Heart left ventricle (tissue), 16 donors: ENCODE results near the gene MANBA. TPM values are rescaled to one million over a fixed set of nuclear protein-coding genes. Genes with fewer than 3 reads are reported as not detected.
"Not testable (repeated sequence)": the region's sequence is repeated elsewhere in the genome, so short reads cannot be mapped to it uniquely, and the experiment has no call there.

ENCODE experiments used
- ATAC-seq, 4 donors: fragments of 200-7000 bp; cut with Tn5 transposase; one replicate each; pipeline ENCODE4 v1.9.1; 2020 to 2022; ENCODE audit warnings: moderate library complexity in 4 of 4, mild to moderate bottlenecking in 3 of 4, moderate number of reproducible peaks in 1 of 4
- DNase-seq, 5 donors: peaks; one replicate each; pipeline ENCODE4 v3.0.0-alpha.2; 2020
- H3K27ac ChIP-seq, 12 donors: fragments of 200-600 bp; sonication (generic) in 4 of 12; one replicate each; pipeline versions ENCODE4 v1.5.0 to v1.8.0; 2016 to 2022; ENCODE audit warnings: mild to moderate bottlenecking in 2 of 12
- H3K27me3 ChIP-seq, 9 donors: fragments of 200-600 bp; sonication (generic) in 2 of 9; one replicate each; pipeline versions ENCODE4 v1.5.1 to v1.8.0; 2016 to 2022; ENCODE audit warnings: mild to moderate bottlenecking in 3 of 9
- H3K36me3 ChIP-seq, 9 donors: fragments of 200-600 bp; sonication (generic) in 2 of 9; one replicate each; pipeline versions ENCODE4 v1.5.0 to v1.8.0; 2018 to 2022; ENCODE audit warnings: mild to moderate bottlenecking in 2 of 9
- H3K4me1 ChIP-seq, 12 donors: fragments of 200-600 bp; sonication (generic) in 4 of 12; one replicate each; pipeline versions ENCODE4 v1.5.0 to v1.8.0; 2016 to 2022; ENCODE audit warnings: mild to moderate bottlenecking in 3 of 12
- H3K4me3 ChIP-seq, 12 donors: fragments of 200-600 bp; sonication (generic) in 4 of 12; one replicate each; pipeline versions ENCODE4 v1.5.0 to v1.8.0; 2017 to 2022; ENCODE audit warnings: mild to moderate bottlenecking in 9 of 12, moderate library complexity in 4 of 12
- H3K9me3 ChIP-seq, 12 donors: fragments of 200-600 bp; sonication (generic) in 4 of 12; one replicate each; pipeline versions ENCODE4 v1.5.0 to v1.8.0; 2016 to 2022; ENCODE audit warnings: mild to moderate bottlenecking in 1 of 12
- POLR2A ChIP-seq, 2 donors: fragments of 450-650 bp; IDR thresholded peaks; one replicate each; pipeline ENCODE4 v1.6.1; 2017; ENCODE audit warnings: antibody characterized with exemption in 2 of 2, mild to moderate bottlenecking in 2 of 2, moderate library complexity in 2 of 2
- WGBS, 4 donors: extraction: QIAGEN DNeasy Blood & Tissue Kit in 2 of 4; methylation state at CpG; one replicate each; pipeline versions ENCODE4 v1.1.5 to v1.1.7; 2013 to 2018; 5-methylcytosine and 5-hydroxymethylcytosine counted together
- intact Hi-C, 10 donors: fragments of 100-400 bp; cut with DNase I; formaldehyde crosslinking; loops; one replicate each; pipeline versions ENCODE4 v1.11.1 to v1.14.2; 2022
- polyA plus RNA-seq, 2 donors: library from polyadenylated mRNA; stranded (reverse); fragments of 200-250 nt; gene quantifications; one replicate each; pipeline ENCODE4 v1.2.3, GENCODE V29; 2013
- total RNA-seq, 9 donors: library from RNA; depleted of rRNA in 2 of 9; stranded (reverse); fragments of >200 nt in 2 of 9; fragmentation: NEBNext Ultra II Directional in 3 of 9; extraction: Animal tissue kit (Norgen Biotek cat#: 25700) in 3 of 9; gene quantifications; one replicate each; pipeline versions ENCODE4 v1.1.0 to v1.2.4, GENCODE V29; 2016 to 2023
- TF ChIP-seq, protein P1 (sequence below), 12 donors: fragments of 200-600 bp; sonication (generic) in 4 of 12; IDR thresholded peaks; one replicate each; pipeline versions ENCODE4 v1.5.0 to v1.8.0; 2018 to 2022; ENCODE audit warnings: antibody characterized with exemption in 12 of 12, mild to moderate bottlenecking in 5 of 12
- donor health status: ischemic (EF 13 %, LVEDD 7.1; RV severe dilation, severe dysfunction).
- donor health status: healthy with polysubstance abuse.
- donor health status: DM: no; HTN: yes; CAD: no.
- donor health status: DM: no; HTN: no; CAD: no.
- donor health status: ischemic (EF 25% LVEDD 6.9; RV normal size, moderate dysfunction).
- donor health status: ischemic (EF 25% LVEDD 5.7; RV mildly dilated, moderate dysfunction).
- donor health status: healthy.
- donor health status: DM: yes; HTN: yes; CAD: no.
- donor health status: ischemic (EF 35%, LVEDD 5.7; RV mildly dilated, moderate dysfunction).
- donor health status: nonischemic (EF 11% LVEDD 7.7; RV severe dilation, severe dysfunction).
- donor health status: DM: yes; HTN: yes; CAD: no.
- donor health status: PGD.
- donor health status: ischemic (EF 29% LVEDD 5.4; RV normal size, mild dysfunction).
- donor health status: nonischemic (EF 23%, LVEDD 6.1; RV moderate dilation, normal function).

The MANBA gene
- total and polyA plus RNA-seq, 11 donors: 6.2 to 44.0 (median 34.2) TPM

GRCh38 chr4:102732678-102733077 lies 28.1 kb downstream of the MANBA start:
- DNase-seq (no peak), ATAC-seq (peak; percentile 85 to 90 (median 86))
- peaks cover 0 to 18% (median 8%) of the 10 kb centered on the region in 12 donors for H3K9me3 ChIP-seq
- H3K27ac ChIP-seq: peak overlapping the region in 8 of 12 donors; percentile 28 to 63 (median 46)
- H3K4me3 ChIP-seq: no peak overlapping the region
- no peaks in the 10 kb centered on the region for H3K27me3 ChIP-seq
- WGBS, 4 donors: 48 to 59% (median 56%) methylated on average over 5 of the region's 5 CpGs
- TF ChIP-seq POLR2A (IDR thresholded peaks at IDR 0.05): no peak
- TF ChIP-seq, protein P1, sequence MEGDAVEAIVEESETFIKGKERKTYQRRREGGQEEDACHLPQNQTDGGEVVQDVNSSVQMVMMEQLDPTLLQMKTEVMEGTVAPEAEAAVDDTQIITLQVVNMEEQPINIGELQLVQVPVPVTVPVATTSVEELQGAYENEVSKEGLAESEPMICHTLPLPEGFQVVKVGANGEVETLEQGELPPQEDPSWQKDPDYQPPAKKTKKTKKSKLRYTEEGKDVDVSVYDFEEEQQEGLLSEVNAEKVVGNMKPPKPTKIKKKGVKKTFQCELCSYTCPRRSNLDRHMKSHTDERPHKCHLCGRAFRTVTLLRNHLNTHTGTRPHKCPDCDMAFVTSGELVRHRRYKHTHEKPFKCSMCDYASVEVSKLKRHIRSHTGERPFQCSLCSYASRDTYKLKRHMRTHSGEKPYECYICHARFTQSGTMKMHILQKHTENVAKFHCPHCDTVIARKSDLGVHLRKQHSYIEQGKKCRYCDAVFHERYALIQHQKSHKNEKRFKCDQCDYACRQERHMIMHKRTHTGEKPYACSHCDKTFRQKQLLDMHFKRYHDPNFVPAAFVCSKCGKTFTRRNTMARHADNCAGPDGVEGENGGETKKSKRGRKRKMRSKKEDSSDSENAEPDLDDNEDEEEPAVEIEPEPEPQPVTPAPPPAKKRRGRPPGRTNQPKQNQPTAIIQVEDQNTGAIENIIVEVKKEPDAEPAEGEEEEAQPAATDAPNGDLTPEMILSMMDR (IDR thresholded peaks at IDR 0.05): no peak
- H3K36me3 ChIP-seq: peaks cover 0 to 3% (median 0%) of the 10 kb centered on the region in 9 donors
- H3K4me1 ChIP-seq: peaks cover 0 to 37% (median 11%) of the 10 kb centered on the region in 12 donors
- intact Hi-C loops: no loop called here

GRCh38 chr4:102730968-102731533 lies 29.7 kb downstream of the MANBA start:
- intact Hi-C loops: no loop called here
- WGBS, 4 donors: 92 to 95% (median 93%) methylated on average over 5 of the region's 5 CpGs
- Histone ChIP-seq H3K27me3 (no peaks in the 10 kb centered on the region), H3K9me3 (peaks cover 0 to 18% (median 8%) of the 10 kb centered on the region in 12 donors), H3K4me3 (no peak overlapping the region), H3K4me1 (peaks cover 0 to 30% (median 11%) of the 10 kb centered on the region in 12 donors), H3K36me3 (peaks cover 0 to 3% (median 0%) of the 10 kb centered on the region in 9 donors), H3K27ac (no peak overlapping the region)
- no peak for ATAC-seq
- TF ChIP-seq, protein P1 (IDR thresholded peaks at IDR 0.05): no peak
- TF ChIP-seq POLR2A (IDR thresholded peaks at IDR 0.05): no peak
- no peak for DNase-seq

DNA sequence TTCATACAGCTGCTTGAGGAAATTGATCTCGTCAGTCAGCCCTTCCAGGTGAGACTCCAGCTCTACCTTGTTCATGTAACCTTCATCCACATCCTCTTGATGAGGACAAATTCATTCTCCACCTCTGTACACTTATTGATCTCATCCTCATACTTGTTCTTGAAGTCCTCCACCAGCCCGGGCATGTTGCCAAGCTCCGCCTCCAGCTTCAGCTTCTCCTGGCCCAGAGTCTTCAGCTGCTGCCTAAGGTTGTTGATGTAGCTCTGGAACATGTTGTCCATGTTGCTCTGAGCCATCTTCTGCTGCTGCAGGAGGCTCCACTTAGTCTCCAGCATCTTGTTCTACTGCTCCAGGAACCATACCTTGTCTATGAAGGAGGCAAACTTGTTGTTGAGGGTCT lies 31.3 kb downstream of the MANBA start:
- H3K36me3 ChIP-seq, DNase-seq, H3K27me3 ChIP-seq, intact Hi-C loops, H3K27ac ChIP-seq, H3K4me3 ChIP-seq, ATAC-seq: not testable (repeated sequence)
- 91 to 95% (median 93%) methylated on average over 3 of the region's 3 CpGs for WGBS, 4 donors
- Histone ChIP-seq H3K4me1 (peaks cover 0 to 26% (median 5%) of the 10 kb centered on the region in 12 donors), H3K9me3 (peaks cover 0 to 18% (median 8%) of the 10 kb centered on the region in 12 donors)

- Histone ChIP-seq H3K36me3 (peaks cover 0 to 17% (median 0%) of the 10 kb centered on the region in 9 donors), H3K9me3 (peaks cover 0 to 18% (median 8%) of the 10 kb centered on the region in 12 donors), H3K4me1 (peaks cover 0 to 13% (median 0%) of the 10 kb centered on the region in 12 donors)
- ATAC-seq, H3K27ac ChIP-seq, DNase-seq, intact Hi-C loops, H3K4me3 ChIP-seq, H3K27me3 ChIP-seq: not testable (repeated sequence)
- WGBS, 4 donors: 87 to 96% (median 92%) methylated on average over 3 of the region's 3 CpGs
Measured at GRCh38 chr4:102726919-102727318, 33.8 kb downstream of the MANBA start.

- Histone ChIP-seq H3K27me3 (no peaks in the 10 kb centered on the region), H3K4me1 (peaks cover 0 to 13% (median 0%) of the 10 kb centered on the region in 12 donors), H3K9me3 (peaks cover 0 to 11% (median 4%) of the 10 kb centered on the region in 12 donors), H3K27ac (no peak overlapping the region), H3K4me3 (no peak overlapping the region), H3K36me3 (peaks cover 0 to 25% (median 0%) of the 10 kb centered on the region in 9 donors)
- no peak for TF ChIP-seq POLR2A (IDR thresholded peaks at IDR 0.05)
- TF ChIP-seq, protein P1 (IDR thresholded peaks at IDR 0.05): no peak
- ATAC-seq (no peak), DNase-seq (no peak)
- intact Hi-C loops: no loop called here
Measured at GRCh38 chr4:102726068-102726467, 34.7 kb downstream of the MANBA start.
